SU-DHL-6 (cell line): ENCODE measurements around the gene FOXD4L3.
"Not testable (repeated sequence)": the region's sequence is repeated elsewhere in the genome, so short reads cannot be mapped to it uniquely, and the experiment has no call there.

ENCODE experiments used
- H2AFZ ChIP-seq: fragments of 200-600 bp; sonication (generic); 2 replicates; pipeline ENCODE4 v1.6.1; 2014; ENCODE audit warnings: low read depth, mild to moderate bottlenecking, moderate library complexity, mixed read lengths, antibody characterized with exemption, low read length; ENCODE audit not compliant: severe bottlenecking
- H3F3A ChIP-seq: fragments of 200-600 bp; shearing (Covaris generic); 2 replicates; pipeline ENCODE4 v1.6.0; 2016; ENCODE audit warnings: antibody characterized with exemption, mild to moderate bottlenecking; ENCODE audit not compliant: insufficient read depth
- H3K27ac ChIP-seq: fragments of 200-600 bp; sonication (generic); 2 replicates; pipeline ENCODE4 v1.5.1; 2016; ENCODE audit warnings: low read depth, mild to moderate bottlenecking, low read length, moderate library complexity, mixed read lengths
- H3K27me3 ChIP-seq: fragments of 200-600 bp; sonication (generic), shearing (Covaris generic); 2 replicates; pipeline ENCODE4 v1.6.0; 2014; ENCODE audit warnings: mild to moderate bottlenecking, low read length
- H3K36me3 ChIP-seq: fragments of 200-600 bp; sonication (generic); 2 replicates; pipeline ENCODE4 v1.6.1; 2014; ENCODE audit warnings: mild to moderate bottlenecking, low read length, mixed read lengths
- H3K4me2 ChIP-seq: fragments of 300-600, 200-600 bp; shearing (Covaris generic), sonication (generic); 2 replicates; pipeline ENCODE4 v1.6.0; 2014; ENCODE audit warnings: low read length, low read depth, mild to moderate bottlenecking; ENCODE audit not compliant: poor library complexity, severe bottlenecking
- H3K4me3 ChIP-seq: fragments of 200-600 bp; sonication (generic); 2 replicates; pipeline ENCODE4 v1.5.1; 2014; ENCODE audit warnings: antibody characterized with exemption, low read length, mild to moderate bottlenecking, mixed read lengths; ENCODE audit not compliant: insufficient read depth, poor library complexity, severe bottlenecking
- H3K79me2 ChIP-seq: fragments of 200-600 bp; sonication (generic); 2 replicates; pipeline ENCODE4 v1.6.1; 2014; ENCODE audit warnings: mild to moderate bottlenecking, low read length, moderate library complexity; ENCODE audit not compliant: insufficient read depth
- H3K9ac ChIP-seq: fragments of 200-600 bp; sonication (generic); 2 replicates; pipeline ENCODE4 v1.7.0; 2014; ENCODE audit warnings: mild to moderate bottlenecking, low read length
- H3K9me2 ChIP-seq: fragments of 200-600 bp; sonication (generic); replicated peaks from 2 replicates; pipeline ENCODE4 v1.6.1; 2014; ENCODE audit warnings: low read length; ENCODE audit not compliant: insufficient read depth
- H3K9me3 ChIP-seq: fragments of 200-600 bp; sonication (generic); 2 replicates; pipeline ENCODE4 v1.6.1; 2014; ENCODE audit warnings: low read length, mixed read lengths; ENCODE audit not compliant: insufficient read depth
- H4K20me1 ChIP-seq: fragments of 200-600 bp; sonication (generic); 2 replicates; pipeline ENCODE4 v1.6.1; 2014; ENCODE audit warnings: low read depth, mild to moderate bottlenecking, antibody characterized with exemption, low read length, moderate library complexity, mixed read lengths

The FOXD4L3 gene

DNA sequence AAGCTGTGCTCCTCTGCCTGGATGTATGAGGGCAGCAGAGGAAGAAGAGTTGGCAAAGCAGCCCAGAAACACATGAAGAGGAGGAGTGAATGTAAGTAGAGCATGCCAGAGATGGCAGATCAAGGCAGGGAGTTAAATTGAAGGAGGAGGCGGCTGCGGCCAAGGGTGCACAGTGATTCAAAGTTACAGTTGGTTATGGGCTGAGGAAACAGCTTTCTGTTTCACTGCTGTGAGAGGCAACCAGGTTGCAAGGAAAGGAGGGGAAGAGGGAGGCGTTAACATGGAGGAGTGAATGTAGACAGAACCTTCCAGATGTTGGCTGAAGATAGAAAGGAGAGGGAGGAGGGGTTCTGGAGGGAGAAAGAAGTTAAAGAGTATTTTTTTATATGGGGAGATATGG is 33.3 kb downstream of the FOXD4L3 start:
- not testable (repeated sequence) for H3K9me3 ChIP-seq, H3K4me3 ChIP-seq, H3K9me2 ChIP-seq, H3F3A ChIP-seq, H3K27me3 ChIP-seq, H2AFZ ChIP-seq, H4K20me1 ChIP-seq, H3K79me2 ChIP-seq, H3K36me3 ChIP-seq, H3K27ac ChIP-seq, H3K4me2 ChIP-seq, H3K9ac ChIP-seq

DNA sequence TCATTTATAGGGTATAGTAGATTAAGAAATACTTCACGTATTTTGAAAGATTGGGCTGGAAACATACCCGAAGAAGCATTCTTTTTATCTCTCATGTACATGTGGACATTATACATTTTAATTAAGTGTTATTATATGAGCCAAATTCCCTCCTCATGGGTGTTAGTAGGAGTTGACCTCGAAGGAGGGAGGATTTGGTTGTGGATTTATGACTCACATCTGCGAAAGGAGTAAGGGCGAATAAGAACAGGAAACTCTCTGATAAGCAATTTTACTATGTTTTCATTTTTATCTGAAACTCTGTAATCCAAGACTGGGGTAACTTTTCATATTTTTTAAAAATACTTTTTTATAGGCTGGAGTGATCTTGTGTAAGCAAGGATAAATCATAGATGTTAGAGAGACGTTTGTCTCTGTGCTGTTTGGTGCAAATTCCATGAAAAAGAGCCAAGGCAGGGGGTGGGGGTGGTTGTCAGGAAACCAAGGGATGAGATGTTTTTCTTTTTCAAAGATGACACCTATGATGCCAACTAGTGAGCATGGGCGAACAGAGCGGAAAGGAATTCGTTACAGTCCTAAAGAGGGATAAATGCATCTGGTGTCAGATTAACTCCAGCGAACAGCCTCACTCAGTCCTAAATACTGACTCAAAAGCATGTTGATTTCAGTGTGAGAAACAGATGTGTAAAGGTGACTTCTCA is 34.1 kb downstream of the FOXD4L3 start:
- H2AFZ ChIP-seq, H3K4me2 ChIP-seq, H3K27me3 ChIP-seq, H3K9ac ChIP-seq, H3K36me3 ChIP-seq, H3K9me2 ChIP-seq, H3K27ac ChIP-seq, H3K4me3 ChIP-seq, H4K20me1 ChIP-seq, H3K79me2 ChIP-seq, H3F3A ChIP-seq, H3K9me3 ChIP-seq: not testable (repeated sequence)

DNA sequence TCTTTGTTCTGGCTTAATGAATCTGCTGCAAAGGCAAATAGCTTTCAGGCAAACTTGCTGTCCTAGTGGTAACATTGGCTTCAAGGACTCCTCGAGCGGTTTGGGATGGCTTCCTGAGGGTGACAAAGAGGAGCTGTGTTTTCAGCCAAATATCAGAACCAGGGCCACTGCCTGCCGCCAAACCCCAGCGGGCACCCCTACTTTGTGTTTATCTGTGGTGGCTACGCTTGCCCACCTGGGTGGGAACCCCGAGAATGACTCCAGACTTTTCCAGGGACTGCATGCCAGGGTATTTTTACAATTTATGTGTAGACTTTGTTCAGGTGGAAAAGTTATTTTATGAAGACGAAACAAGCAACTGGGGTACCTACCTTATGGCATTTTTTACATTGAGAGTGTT is 35.3 kb downstream of the FOXD4L3 start:
- not testable (repeated sequence) for H3K4me3 ChIP-seq, H2AFZ ChIP-seq, H3K4me2 ChIP-seq, H3K79me2 ChIP-seq, H3K9me3 ChIP-seq, H3K27ac ChIP-seq, H3K36me3 ChIP-seq, H3K27me3 ChIP-seq, H3K9me2 ChIP-seq, H4K20me1 ChIP-seq, H3F3A ChIP-seq, H3K9ac ChIP-seq

DNA sequence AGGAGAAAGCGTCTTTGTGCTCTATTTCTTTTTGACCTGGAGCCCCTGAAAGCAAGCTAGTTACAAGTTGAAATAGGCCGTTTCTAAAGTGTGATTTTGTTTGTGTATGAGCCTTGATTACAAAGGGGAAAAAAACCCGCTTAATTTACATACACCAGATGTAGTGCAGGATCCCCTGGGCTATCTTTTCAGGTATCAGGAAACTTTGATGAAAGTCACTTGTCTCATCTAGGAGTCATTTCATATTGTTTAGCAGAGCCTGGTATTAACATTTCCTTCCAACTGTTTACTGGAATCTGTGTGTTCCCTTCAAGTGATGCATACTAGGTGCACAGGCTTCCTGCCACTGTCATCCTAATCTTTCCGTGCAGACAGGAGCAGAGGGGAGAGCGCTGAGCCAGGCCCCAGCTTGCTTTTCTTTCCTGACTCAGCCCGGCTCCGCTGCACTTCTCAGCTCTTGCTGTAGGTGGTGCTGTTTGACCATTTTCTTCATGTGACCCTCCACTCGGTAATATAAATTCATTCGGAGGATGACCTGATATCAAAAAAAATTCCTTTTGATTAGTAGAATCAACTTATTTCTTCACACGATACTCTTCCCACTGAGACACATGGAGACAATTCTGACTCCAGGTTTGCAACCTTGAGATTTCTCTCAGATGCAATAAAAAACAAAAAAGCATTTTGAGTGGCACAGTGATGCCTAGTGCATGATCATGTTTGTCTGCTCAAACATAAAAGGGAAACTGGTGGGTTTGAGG is 39.8 kb downstream of the FOXD4L3 start:
- not testable (repeated sequence) for H3K9me3 ChIP-seq, H3K79me2 ChIP-seq, H3K27me3 ChIP-seq, H3K4me2 ChIP-seq, H3K9ac ChIP-seq, H2AFZ ChIP-seq, H3K4me3 ChIP-seq, H3K27ac ChIP-seq, H3K36me3 ChIP-seq, H4K20me1 ChIP-seq, H3F3A ChIP-seq, H3K9me2 ChIP-seq

DNA sequence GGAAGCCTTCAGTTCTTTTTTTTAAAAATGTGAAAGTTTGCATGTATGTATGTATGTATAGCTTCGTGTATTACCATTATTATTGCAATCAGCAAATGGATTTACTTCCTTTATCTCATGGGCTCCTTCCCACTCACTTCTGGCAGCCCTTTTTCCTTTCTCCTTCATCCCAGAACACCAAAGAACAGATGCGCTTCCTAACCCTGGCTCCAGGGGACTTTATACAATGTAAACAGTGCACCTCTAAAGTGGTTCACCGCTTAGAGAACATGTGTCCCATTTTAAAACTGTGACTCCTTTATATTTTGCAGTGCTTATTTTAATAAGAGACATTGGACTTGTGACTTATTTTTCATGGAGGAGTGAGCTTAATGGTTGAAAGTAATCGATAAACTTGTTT is 40.6 kb downstream of the FOXD4L3 start:
- H4K20me1 ChIP-seq, H3K9ac ChIP-seq, H3K4me3 ChIP-seq, H3K9me2 ChIP-seq, H3K27ac ChIP-seq, H3K79me2 ChIP-seq, H3K36me3 ChIP-seq, H2AFZ ChIP-seq, H3K9me3 ChIP-seq, H3K27me3 ChIP-seq, H3K4me2 ChIP-seq, H3F3A ChIP-seq: not testable (repeated sequence)

DNA sequence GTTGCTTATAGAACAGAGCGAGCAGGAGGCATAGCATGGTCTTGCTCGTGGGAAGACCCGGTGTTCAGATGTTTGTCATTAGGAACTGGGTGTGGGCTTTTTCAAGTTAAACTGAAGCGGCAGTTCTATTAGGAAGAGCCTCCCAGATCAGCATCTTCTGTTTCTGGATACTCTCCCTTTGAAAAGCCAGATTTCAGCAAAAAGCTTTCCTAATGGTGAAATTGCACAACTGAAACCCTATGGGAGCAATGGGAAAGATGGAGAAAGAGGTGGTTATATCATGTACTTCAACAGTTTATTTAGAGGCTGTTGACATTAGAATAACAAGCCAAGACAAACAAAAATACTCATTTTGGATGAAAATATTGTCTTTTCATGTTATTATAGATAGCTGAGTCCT is 41.3 kb downstream of the FOXD4L3 start:
- not testable (repeated sequence) for H3K9ac ChIP-seq, H3K27ac ChIP-seq, H3K4me2 ChIP-seq, H3K9me2 ChIP-seq, H3K4me3 ChIP-seq, H2AFZ ChIP-seq, H3F3A ChIP-seq, H3K9me3 ChIP-seq, H3K36me3 ChIP-seq, H3K27me3 ChIP-seq, H3K79me2 ChIP-seq, H4K20me1 ChIP-seq

DNA sequence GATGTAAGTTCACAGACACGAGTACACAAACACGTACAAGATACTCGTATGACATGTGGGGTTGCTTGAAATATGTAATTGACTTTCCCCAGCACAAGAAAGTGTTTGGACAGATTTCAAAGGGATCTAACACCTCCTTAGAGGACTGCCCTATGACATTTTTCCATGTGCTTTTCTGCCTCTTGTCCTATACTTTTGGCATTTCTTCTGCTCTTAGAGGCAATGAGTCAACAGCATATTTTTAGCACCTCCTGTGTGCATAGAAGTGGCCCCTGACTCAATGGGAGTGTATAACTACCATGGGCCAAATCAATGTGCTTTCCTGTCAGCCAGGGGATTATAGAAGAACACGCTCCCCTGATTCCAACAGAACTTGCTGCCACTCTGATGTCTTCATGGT is 49.0 kb downstream of the FOXD4L3 start:
- not testable (repeated sequence) for H3K9ac ChIP-seq, H3K27ac ChIP-seq, H3K9me3 ChIP-seq, H3K36me3 ChIP-seq, H3K79me2 ChIP-seq, H3K27me3 ChIP-seq, H3K4me2 ChIP-seq, H3K9me2 ChIP-seq, H2AFZ ChIP-seq, H3K4me3 ChIP-seq, H3F3A ChIP-seq, H4K20me1 ChIP-seq
